Astrocyte (in vitro differentiated cells and primary cell): Measurements from ENCODE around the gene MED13L. TPM values are rescaled to one million over a fixed set of nuclear protein-coding genes. Genes with fewer than 3 reads are reported as not detected.

Experiments
- DNase-seq: peaks from one replicate; pipeline ENCODE4 v3.0.0-alpha.2; 2010; ENCODE audit warnings: low read depth
- FAIRE-seq: peaks from 2 replicates; lab custom pipeline; 2011; peaks lifted over from hg19 to GRCh38; lab: Jason Lieb, UNC
- H2AFZ ChIP-seq: 2 replicates; pipeline ENCODE4 v1.6.0; 2012; ENCODE audit warnings: low read depth, low read length, inconsistent platforms
- H3K27ac ChIP-seq: 2 replicates; pipeline ENCODE4 v1.5.1; 2011; ENCODE audit warnings: low read depth, low read length, inconsistent platforms
- H3K27me3 ChIP-seq: 2 replicates; pipeline ENCODE4 v1.6.0; 2011; ENCODE audit warnings: low read length, inconsistent platforms; ENCODE audit not compliant: insufficient read depth
- H3K36me3 ChIP-seq: 2 replicates; pipeline ENCODE4 v1.5.1; 2011; ENCODE audit warnings: low read length, inconsistent platforms; ENCODE audit not compliant: insufficient read depth
- H3K4me1 ChIP-seq: 2 replicates; pipeline ENCODE4 v1.5.1; 2011; ENCODE audit warnings: low read length, inconsistent platforms; ENCODE audit not compliant: insufficient read depth
- H3K4me2 ChIP-seq: 2 replicates; pipeline ENCODE4 v1.6.0; 2012; ENCODE audit warnings: low read length, inconsistent platforms
- H3K4me3 ChIP-seq: 2 replicates; pipeline ENCODE4 v1.5.1; 2011; ENCODE audit warnings: low read depth, mild to moderate bottlenecking, low read length, inconsistent platforms; ENCODE audit not compliant: insufficient read depth
- H3K79me2 ChIP-seq: 2 replicates; pipeline ENCODE4 v1.6.0; 2012; ENCODE audit warnings: mild to moderate bottlenecking, low read length, inconsistent platforms; ENCODE audit not compliant: insufficient read depth
- H3K9ac ChIP-seq: 2 replicates; pipeline ENCODE4 v1.6.0; 2012; ENCODE audit warnings: mild to moderate bottlenecking, low read length, inconsistent platforms
- H3K9me3 ChIP-seq: 2 replicates; pipeline ENCODE4 v1.5.1; 2012; ENCODE audit warnings: low read depth, mild to moderate bottlenecking, low read length, inconsistent platforms; ENCODE audit not compliant: insufficient read depth
- H4K20me1 ChIP-seq: 2 replicates; pipeline ENCODE4 v1.6.0; 2012; ENCODE audit warnings: low read length, inconsistent platforms; ENCODE audit not compliant: insufficient read depth
- H3K27ac Mint-ChIP-seq: one replicate; pipeline ENCODE4 v1.8.0; 2021; ENCODE audit warnings: mild to moderate bottlenecking, mixed read lengths; ENCODE audit not compliant: unreplicated experiment
- H3K27me3 Mint-ChIP-seq: one replicate; pipeline ENCODE4 v1.8.0; 2021; ENCODE audit warnings: low read depth, mixed read lengths; ENCODE audit not compliant: unreplicated experiment
- H3K36me3 Mint-ChIP-seq: one replicate; pipeline ENCODE4 v1.8.0; 2021; ENCODE audit warnings: low read depth, mixed read lengths; ENCODE audit not compliant: unreplicated experiment
- H3K4me1 Mint-ChIP-seq: one replicate; pipeline ENCODE4 v1.8.0; 2021; ENCODE audit warnings: low read depth, mixed read lengths; ENCODE audit not compliant: unreplicated experiment
- H3K4me3 Mint-ChIP-seq: one replicate; pipeline ENCODE4 v1.8.0; 2021; ENCODE audit warnings: mild to moderate bottlenecking, moderate library complexity, mixed read lengths; ENCODE audit not compliant: unreplicated experiment
- H3K9me3 Mint-ChIP-seq: one replicate; pipeline ENCODE4 v1.8.0; 2021; ENCODE audit warnings: mild to moderate bottlenecking, mixed read lengths; ENCODE audit not compliant: unreplicated experiment
- CTCF ChIP-seq: IDR thresholded peaks from 2 replicates; pipeline ENCODE4 v1.5.1; 2011; ENCODE audit warnings: low read depth, mild to moderate bottlenecking, inconsistent platforms, low read length, moderate library complexity; ENCODE audit not compliant: insufficient read depth
- EZH2 ChIP-seq: IDR thresholded peaks from 2 replicates; pipeline ENCODE4 v1.6.1; 2012; ENCODE audit warnings: mild to moderate bottlenecking, low read length, inconsistent platforms; ENCODE audit not compliant: insufficient read depth
- total RNA-seq: library from RNA; stranded (reverse); gene quantifications from 2 replicates; pipeline ENCODE4 v1.2.1, GENCODE V29; 2021

Gene MED13L
- total RNA-seq, 1 donor from 2014 or later, result 153 TPM

- Histone ChIP-seq H3K27me3 (no peaks in the 10 kb centered on the region), H3K4me2 (no peak overlapping the region), H3K4me3 (no peak overlapping the region), H3K36me3 (no peaks in the 10 kb centered on the region), H3K27ac (no peak overlapping the region), H4K20me1 (no peaks in the 10 kb centered on the region), H3K9ac (no peak overlapping the region), H3K79me2 (no peaks in the 10 kb centered on the region), H3K4me1 (peaks cover 5% of the 10 kb centered on the region), H2AFZ (no peak overlapping the region), H3K9me3 (peaks cover 3% of the 10 kb centered on the region)
- Mint-ChIP-seq H3K4me1 (peaks cover 9% of the 10 kb centered on the region), H3K27me3 (peaks cover 2% of the 10 kb centered on the region), H3K4me3 (no peak overlapping the region), H3K36me3 (no peaks in the 10 kb centered on the region), H3K27ac (no peak overlapping the region), H3K9me3 (no peaks in the 10 kb centered on the region)
- FAIRE-seq (no peak), DNase-seq (peak; percentile 25)
- TF ChIP-seq EZH2, result no peak
- TF ChIP-seq CTCF, result no peak
These were observed 336.1 kb downstream of the MED13L start for GRCh38 chr12:115941362-115941761.

- Histone ChIP-seq H3K79me2 (no peaks in the 10 kb centered on the region), H2AFZ (no peak overlapping the region), H3K4me1 (peaks cover 5% of the 10 kb centered on the region), H3K27ac (no peak overlapping the region), H3K4me3 (no peak overlapping the region), H3K4me2 (no peak overlapping the region), H3K27me3 (no peaks in the 10 kb centered on the region), H3K9ac (no peak overlapping the region), H3K36me3 (no peaks in the 10 kb centered on the region), H3K9me3 (peaks cover 3% of the 10 kb centered on the region), H4K20me1 (no peaks in the 10 kb centered on the region)
- H3K27me3 Mint-ChIP-seq, result peaks cover 2% of the 10 kb centered on the region
- H3K9me3 Mint-ChIP-seq, result no peaks in the 10 kb centered on the region
- no peak for TF ChIP-seq CTCF
- H3K4me3 Mint-ChIP-seq, result no peak overlapping the region
- H3K4me1 Mint-ChIP-seq, result peaks cover 9% of the 10 kb centered on the region
- DNase-seq (no peak), FAIRE-seq (no peak)
- no peak overlapping the region for H3K27ac Mint-ChIP-seq
- H3K36me3 Mint-ChIP-seq, result no peaks in the 10 kb centered on the region
These were observed 338.6 kb downstream of the MED13L start for GRCh38 chr12:115938794-115939377.
